HG03280 (cell line): Measurements from ENCODE around the gene BCORL1.

Source experiments
- ATAC-seq: cut with Tn5 transposase; IDR thresholded peaks from one replicate; pipeline ENCODE4 v1.9.1; 2021; ENCODE audit warnings: mild to moderate bottlenecking, moderate library complexity; ENCODE audit not compliant: unreplicated experiment

The BCORL1 gene

GRCh38 chrX:130091980-130092522 lies 109.6 kb downstream of the BCORL1 start:
- peak; percentile 100 for ATAC-seq

- ATAC-seq, result no peak
Measured at GRCh38 chrX:130093271-130093670, 110.8 kb downstream of the BCORL1 start.

- no peak for ATAC-seq
Measured at GRCh38 chrX:130094696-130095095, 112.3 kb downstream of the BCORL1 start.

GRCh38 chrX:130095249-130096030 lies 113.0 kb downstream of the BCORL1 start:
- no peak for ATAC-seq

GRCh38 chrX:130097507-130098209 lies 115.2 kb downstream of the BCORL1 start:
- no peak for ATAC-seq

GRCh38 chrX:130098210-130098552 lies 115.7 kb downstream of the BCORL1 start:
- ATAC-seq, result no peak

- ATAC-seq, result no peak
Measured at GRCh38 chrX:130100180-130100579, 117.7 kb downstream of the BCORL1 start.

GRCh38 chrX:130103605-130104004 lies 121.2 kb downstream of the BCORL1 start:
- ATAC-seq, result no peak

GRCh38 chrX:130105244-130105643 lies 122.8 kb downstream of the BCORL1 start:
- ATAC-seq, result no peak

- ATAC-seq, result no peak
Measured at GRCh38 chrX:130106071-130106470, 123.6 kb downstream of the BCORL1 start.
